ENCODE results near the gene CDHR3.

DNA sequence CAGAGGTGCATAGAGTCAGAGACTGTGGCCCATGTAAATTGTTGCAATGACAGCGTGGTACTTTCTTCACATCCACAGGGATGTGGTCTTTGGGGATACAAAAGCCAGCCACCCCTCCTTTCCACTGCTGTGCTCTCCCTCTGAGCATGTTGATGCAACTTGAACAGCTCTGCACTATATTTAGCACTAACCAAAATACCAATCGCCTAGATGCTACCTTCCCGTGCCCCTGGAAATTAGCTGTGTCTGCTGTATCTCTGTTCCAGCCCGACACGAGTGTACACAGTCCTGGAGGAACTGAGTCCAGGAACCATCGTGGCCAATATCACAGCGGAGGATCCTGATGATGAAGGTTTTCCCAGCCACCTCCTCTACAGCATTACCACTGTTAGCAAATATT is 38.1 kb downstream of the CDHR3 start:
- TF ChIP-seq, protein P1, sequence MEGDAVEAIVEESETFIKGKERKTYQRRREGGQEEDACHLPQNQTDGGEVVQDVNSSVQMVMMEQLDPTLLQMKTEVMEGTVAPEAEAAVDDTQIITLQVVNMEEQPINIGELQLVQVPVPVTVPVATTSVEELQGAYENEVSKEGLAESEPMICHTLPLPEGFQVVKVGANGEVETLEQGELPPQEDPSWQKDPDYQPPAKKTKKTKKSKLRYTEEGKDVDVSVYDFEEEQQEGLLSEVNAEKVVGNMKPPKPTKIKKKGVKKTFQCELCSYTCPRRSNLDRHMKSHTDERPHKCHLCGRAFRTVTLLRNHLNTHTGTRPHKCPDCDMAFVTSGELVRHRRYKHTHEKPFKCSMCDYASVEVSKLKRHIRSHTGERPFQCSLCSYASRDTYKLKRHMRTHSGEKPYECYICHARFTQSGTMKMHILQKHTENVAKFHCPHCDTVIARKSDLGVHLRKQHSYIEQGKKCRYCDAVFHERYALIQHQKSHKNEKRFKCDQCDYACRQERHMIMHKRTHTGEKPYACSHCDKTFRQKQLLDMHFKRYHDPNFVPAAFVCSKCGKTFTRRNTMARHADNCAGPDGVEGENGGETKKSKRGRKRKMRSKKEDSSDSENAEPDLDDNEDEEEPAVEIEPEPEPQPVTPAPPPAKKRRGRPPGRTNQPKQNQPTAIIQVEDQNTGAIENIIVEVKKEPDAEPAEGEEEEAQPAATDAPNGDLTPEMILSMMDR (IDR thresholded peaks at IDR 0.05; ENCODE audit: low read depth, low read length, missing input control) = no peak
- TF ChIP-seq, protein P2, sequence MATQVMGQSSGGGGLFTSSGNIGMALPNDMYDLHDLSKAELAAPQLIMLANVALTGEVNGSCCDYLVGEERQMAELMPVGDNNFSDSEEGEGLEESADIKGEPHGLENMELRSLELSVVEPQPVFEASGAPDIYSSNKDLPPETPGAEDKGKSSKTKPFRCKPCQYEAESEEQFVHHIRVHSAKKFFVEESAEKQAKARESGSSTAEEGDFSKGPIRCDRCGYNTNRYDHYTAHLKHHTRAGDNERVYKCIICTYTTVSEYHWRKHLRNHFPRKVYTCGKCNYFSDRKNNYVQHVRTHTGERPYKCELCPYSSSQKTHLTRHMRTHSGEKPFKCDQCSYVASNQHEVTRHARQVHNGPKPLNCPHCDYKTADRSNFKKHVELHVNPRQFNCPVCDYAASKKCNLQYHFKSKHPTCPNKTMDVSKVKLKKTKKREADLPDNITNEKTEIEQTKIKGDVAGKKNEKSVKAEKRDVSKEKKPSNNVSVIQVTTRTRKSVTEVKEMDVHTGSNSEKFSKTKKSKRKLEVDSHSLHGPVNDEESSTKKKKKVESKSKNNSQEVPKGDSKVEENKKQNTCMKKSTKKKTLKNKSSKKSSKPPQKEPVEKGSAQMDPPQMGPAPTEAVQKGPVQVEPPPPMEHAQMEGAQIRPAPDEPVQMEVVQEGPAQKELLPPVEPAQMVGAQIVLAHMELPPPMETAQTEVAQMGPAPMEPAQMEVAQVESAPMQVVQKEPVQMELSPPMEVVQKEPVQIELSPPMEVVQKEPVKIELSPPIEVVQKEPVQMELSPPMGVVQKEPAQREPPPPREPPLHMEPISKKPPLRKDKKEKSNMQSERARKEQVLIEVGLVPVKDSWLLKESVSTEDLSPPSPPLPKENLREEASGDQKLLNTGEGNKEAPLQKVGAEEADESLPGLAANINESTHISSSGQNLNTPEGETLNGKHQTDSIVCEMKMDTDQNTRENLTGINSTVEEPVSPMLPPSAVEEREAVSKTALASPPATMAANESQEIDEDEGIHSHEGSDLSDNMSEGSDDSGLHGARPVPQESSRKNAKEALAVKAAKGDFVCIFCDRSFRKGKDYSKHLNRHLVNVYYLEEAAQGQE (IDR thresholded peaks at IDR 0.05) = no peak
- TF ChIP-seq GABPA (IDR thresholded peaks at IDR 0.05 in 1 of 2, conservative IDR thresholded peaks at IDR 0.05 in 1 of 2) = no peak
- TF ChIP-seq RXRA (IDR thresholded peaks at IDR 0.05) = no peak
- TF ChIP-seq ATF3 (IDR thresholded peaks at IDR 0.05) = no peak
- TF ChIP-seq TAF1 (conservative IDR thresholded peaks at IDR 0.05) = no peak
- no peak for TF ChIP-seq EGR1 (IDR thresholded peaks at IDR 0.05; ENCODE audit: low read depth in 2 of 2)
- no peak for TF ChIP-seq ZBTB33 (IDR thresholded peaks at IDR 0.05)
- no peak for TF ChIP-seq RAD21 (IDR thresholded peaks at IDR 0.05)
- TF ChIP-seq YY1 (IDR thresholded peaks at IDR 0.05) = no peak

Measured in liver (tissue), 3 donors.